ENCODE results near the gene KIAA1210. TPM values are rescaled to one million over a fixed set of nuclear protein-coding genes. Genes with fewer than 3 reads are reported as not detected.

KIAA1210 gene
- total RNA-seq, result not detected

- ATAC-seq, result no peak
- in situ Hi-C loops (cut with MboI; ENCODE audit: low sequenced_read_pairs in 4 of 4), result no loop called here
- TF ChIP-seq CTCF (IDR thresholded peaks at IDR 0.05 in 4 of 5, conservative IDR thresholded peaks at IDR 0.05 in 1 of 5), result no peak
- TF ChIP-seq POLR2A (IDR thresholded peaks at IDR 0.05), result no peak
- Histone ChIP-seq H3K27ac (no peak within 1 kb of the TSS), H3K27me3 (no peaks in the 10 kb centered on the region), H3K4me1 (no peaks in the 10 kb centered on the region), H3K9me3 (no peaks in the 10 kb centered on the region), H3K36me3 (no peaks in the 10 kb centered on the region), H3K4me3 (no peak within 1 kb of the TSS)
- intact Hi-C loops (cut with DNase I; ENCODE audit: low total_unique reads), result no loop called here
- no peak for DNase-seq
Observed at GRCh38 chrX:119127650-119128049, at the start of gene KIAA1210. KIAA1210 (minus strand) TSS chrX:119127812; CDS start chrX:119123642, 4,170 bp downstream.

- TF ChIP-seq POLR2A (IDR thresholded peaks at IDR 0.05) (no peak), CTCF (IDR thresholded peaks at IDR 0.05 in 4 of 5, conservative IDR thresholded peaks at IDR 0.05 in 1 of 5) (no peak)
- ATAC-seq (no peak), DNase-seq (no peak)
- Histone ChIP-seq H3K27ac (no peak overlapping the region), H3K36me3 (no peaks in the 10 kb centered on the region), H3K27me3 (no peaks in the 10 kb centered on the region), H3K9me3 (no peaks in the 10 kb centered on the region), H3K4me3 (no peak overlapping the region), H3K4me1 (no peaks in the 10 kb centered on the region)
- in situ Hi-C loops (cut with MboI; ENCODE audit: low sequenced_read_pairs in 4 of 4) (no loop called here), intact Hi-C loops (cut with DNase I; ENCODE audit: low total_unique reads) (no loop called here)
Observed at GRCh38 chrX:119177278-119177677, 49.7 kb upstream of the KIAA1210 start.

GRCh38 chrX:119174900-119175299, 47.3 kb upstream of the KIAA1210 start:
- no peak for TF ChIP-seq POLR2A (IDR thresholded peaks at IDR 0.05)
- no peak for TF ChIP-seq CTCF (IDR thresholded peaks at IDR 0.05 in 4 of 5, conservative IDR thresholded peaks at IDR 0.05 in 1 of 5)
- no peaks in the 10 kb centered on the region for H3K4me1 ChIP-seq
- DNase-seq (no peak), ATAC-seq (no peak)
- no peaks in the 10 kb centered on the region for H3K9me3 ChIP-seq
- no peak overlapping the region for H3K4me3 ChIP-seq
- in situ Hi-C loops (cut with MboI; ENCODE audit: low sequenced_read_pairs in 4 of 4) (no loop called here), intact Hi-C loops (cut with DNase I; ENCODE audit: low total_unique reads) (no loop called here)
- no peaks in the 10 kb centered on the region for H3K36me3 ChIP-seq
- H3K27me3 ChIP-seq, result no peaks in the 10 kb centered on the region
- no peak overlapping the region for H3K27ac ChIP-seq

GRCh38 chrX:119168104-119168503, 40.5 kb upstream of the KIAA1210 start:
- in situ Hi-C loops (cut with MboI; ENCODE audit: low sequenced_read_pairs in 4 of 4), result no loop called here
- DNase-seq, result no peak
- no peak for TF ChIP-seq POLR2A (IDR thresholded peaks at IDR 0.05)
- no peak for TF ChIP-seq CTCF (IDR thresholded peaks at IDR 0.05 in 4 of 5, conservative IDR thresholded peaks at IDR 0.05 in 1 of 5)

GRCh38 chrX:119158226-119158625, 30.6 kb upstream of the KIAA1210 start:
- no peak for ATAC-seq
- in situ Hi-C loops (cut with MboI; ENCODE audit: low sequenced_read_pairs in 4 of 4) (no loop called here), intact Hi-C loops (cut with DNase I; ENCODE audit: low total_unique reads) (no loop called here)
- H3K27me3 ChIP-seq, result no peaks in the 10 kb centered on the region
- no peak for TF ChIP-seq POLR2A (IDR thresholded peaks at IDR 0.05)
- no peak for TF ChIP-seq CTCF (IDR thresholded peaks at IDR 0.05 in 4 of 5, conservative IDR thresholded peaks at IDR 0.05 in 1 of 5)
- DNase-seq, result no peak
- no peak overlapping the region for H3K27ac ChIP-seq
- H3K4me1 ChIP-seq, result no peaks in the 10 kb centered on the region
- no peaks in the 10 kb centered on the region for H3K36me3 ChIP-seq
- H3K4me3 ChIP-seq, result no peak overlapping the region
- H3K9me3 ChIP-seq, result no peaks in the 10 kb centered on the region

More at GRCh38 chrX:119168104-119168503, 40.5 kb upstream of the KIAA1210 start:
- no peak for ATAC-seq
- Histone ChIP-seq H3K9me3 (no peaks in the 10 kb centered on the region), H3K4me3 (no peak overlapping the region), H3K27ac (no peak overlapping the region), H3K27me3 (no peaks in the 10 kb centered on the region), H3K36me3 (no peaks in the 10 kb centered on the region), H3K4me1 (no peaks in the 10 kb centered on the region)
- intact Hi-C loops (cut with DNase I; ENCODE audit: low total_unique reads), result no loop called here

Data from gastrocnemius medialis (tissue), 4 donors.